ENCODE results near the gene MAP4. TPM values are rescaled to one million over a fixed set of nuclear protein-coding genes. Genes with fewer than 3 reads are reported as not detected.

Gene MAP4
- total and polyA plus RNA-seq, 2 of the 13 experiments (the other 11 are each of a cell fraction or from before 2014, with no cell fraction given) = 33.1 to 38.7 TPM

GRCh38 chr3:47824541-47825473 is 191.4 kb downstream of the MAP4 start (continued):
- TF ChIP-seq ATF4 (CRISPR knock-in tag; IDR thresholded peaks at IDR 0.05) = peak in 1 of 2 experiments; percentile 27; a peak in 1 of 4 replicates
- TF ChIP-seq MXI1 (IDR thresholded peaks at IDR 0.05; ENCODE audit: borderline replicate concordance, low read depth, low read length) = peak; percentile 78; the same call in 1 of the 3 replicates
- TF ChIP-seq ZFP36L2 (CRISPR knock-in tag; IDR thresholded peaks at IDR 0.05) = no peak
- no peak for TF ChIP-seq HNF4G (IDR thresholded peaks at IDR 0.05; ENCODE audit: borderline replicate concordance, low read depth, low read length)
- 0 out of 2 replicates have a peak, but pooled peaks have one; percentile 18 for TF ChIP-seq HNF4G (CRISPR knock-in tag; IDR thresholded peaks at IDR 0.05; ENCODE audit: borderline replicate concordance, low read depth)
- TF ChIP-seq, protein P1, sequence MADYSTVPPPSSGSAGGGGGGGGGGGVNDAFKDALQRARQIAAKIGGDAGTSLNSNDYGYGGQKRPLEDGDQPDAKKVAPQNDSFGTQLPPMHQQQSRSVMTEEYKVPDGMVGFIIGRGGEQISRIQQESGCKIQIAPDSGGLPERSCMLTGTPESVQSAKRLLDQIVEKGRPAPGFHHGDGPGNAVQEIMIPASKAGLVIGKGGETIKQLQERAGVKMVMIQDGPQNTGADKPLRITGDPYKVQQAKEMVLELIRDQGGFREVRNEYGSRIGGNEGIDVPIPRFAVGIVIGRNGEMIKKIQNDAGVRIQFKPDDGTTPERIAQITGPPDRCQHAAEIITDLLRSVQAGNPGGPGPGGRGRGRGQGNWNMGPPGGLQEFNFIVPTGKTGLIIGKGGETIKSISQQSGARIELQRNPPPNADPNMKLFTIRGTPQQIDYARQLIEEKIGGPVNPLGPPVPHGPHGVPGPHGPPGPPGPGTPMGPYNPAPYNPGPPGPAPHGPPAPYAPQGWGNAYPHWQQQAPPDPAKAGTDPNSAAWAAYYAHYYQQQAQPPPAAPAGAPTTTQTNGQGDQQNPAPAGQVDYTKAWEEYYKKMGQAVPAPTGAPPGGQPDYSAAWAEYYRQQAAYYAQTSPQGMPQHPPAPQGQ (CRISPR knock-in tag; IDR thresholded peaks at IDR 0.05; ENCODE audit: borderline replicate concordance) = no peak; the same call in 1 of the 2 replicates
- peak; percentile 55 for TF ChIP-seq BORCS8-MEF2B (CRISPR knock-in tag; IDR thresholded peaks at IDR 0.05)
- no peak for TF ChIP-seq ZC3H4 (CRISPR knock-in tag; IDR thresholded peaks at IDR 0.05; ENCODE audit: borderline replicate concordance)
- TF ChIP-seq MYC (CRISPR knock-in tag; IDR thresholded peaks at IDR 0.05; ENCODE audit: borderline replicate concordance) = peak; percentile 90
- peak; percentile 69; the same call in 1 of the 2 replicates for TF ChIP-seq ZNF746 (CRISPR knock-in tag; IDR thresholded peaks at IDR 0.05)
- no peak; the same call in 1 of the 2 replicates for TF ChIP-seq ZFP90 (CRISPR knock-in tag; IDR thresholded peaks at IDR 0.05; ENCODE audit: borderline replicate concordance)
- TF ChIP-seq MXD4 (CRISPR knock-in tag; IDR thresholded peaks at IDR 0.05) = peak; percentile 82
- no peak for TF ChIP-seq SETDB1 (CRISPR knock-in tag; IDR thresholded peaks at IDR 0.05; ENCODE audit: borderline replicate concordance)
- TF ChIP-seq NR2F6 (IDR thresholded peaks at IDR 0.05) = no peak
- TF ChIP-seq NR2F6 (CRISPR knock-in tag; IDR thresholded peaks at IDR 0.05) = peak; percentile 16; the same call in 1 of the 2 replicates
- TF ChIP-seq, protein P2, sequence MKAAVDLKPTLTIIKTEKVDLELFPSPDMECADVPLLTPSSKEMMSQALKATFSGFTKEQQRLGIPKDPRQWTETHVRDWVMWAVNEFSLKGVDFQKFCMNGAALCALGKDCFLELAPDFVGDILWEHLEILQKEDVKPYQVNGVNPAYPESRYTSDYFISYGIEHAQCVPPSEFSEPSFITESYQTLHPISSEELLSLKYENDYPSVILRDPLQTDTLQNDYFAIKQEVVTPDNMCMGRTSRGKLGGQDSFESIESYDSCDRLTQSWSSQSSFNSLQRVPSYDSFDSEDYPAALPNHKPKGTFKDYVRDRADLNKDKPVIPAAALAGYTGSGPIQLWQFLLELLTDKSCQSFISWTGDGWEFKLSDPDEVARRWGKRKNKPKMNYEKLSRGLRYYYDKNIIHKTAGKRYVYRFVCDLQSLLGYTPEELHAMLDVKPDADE (CRISPR knock-in tag; IDR thresholded peaks at IDR 0.05) = no peak
- TF ChIP-seq ZNF552 (CRISPR knock-in tag; IDR thresholded peaks at IDR 0.05; ENCODE audit: borderline replicate concordance) = no peak
- peak; percentile 87 for TF ChIP-seq TBX2 (CRISPR knock-in tag; IDR thresholded peaks at IDR 0.05; ENCODE audit: borderline replicate concordance)
- TF ChIP-seq HNF4A (CRISPR knock-in tag; IDR thresholded peaks at IDR 0.05) = no peak
- TF ChIP-seq, protein P3, sequence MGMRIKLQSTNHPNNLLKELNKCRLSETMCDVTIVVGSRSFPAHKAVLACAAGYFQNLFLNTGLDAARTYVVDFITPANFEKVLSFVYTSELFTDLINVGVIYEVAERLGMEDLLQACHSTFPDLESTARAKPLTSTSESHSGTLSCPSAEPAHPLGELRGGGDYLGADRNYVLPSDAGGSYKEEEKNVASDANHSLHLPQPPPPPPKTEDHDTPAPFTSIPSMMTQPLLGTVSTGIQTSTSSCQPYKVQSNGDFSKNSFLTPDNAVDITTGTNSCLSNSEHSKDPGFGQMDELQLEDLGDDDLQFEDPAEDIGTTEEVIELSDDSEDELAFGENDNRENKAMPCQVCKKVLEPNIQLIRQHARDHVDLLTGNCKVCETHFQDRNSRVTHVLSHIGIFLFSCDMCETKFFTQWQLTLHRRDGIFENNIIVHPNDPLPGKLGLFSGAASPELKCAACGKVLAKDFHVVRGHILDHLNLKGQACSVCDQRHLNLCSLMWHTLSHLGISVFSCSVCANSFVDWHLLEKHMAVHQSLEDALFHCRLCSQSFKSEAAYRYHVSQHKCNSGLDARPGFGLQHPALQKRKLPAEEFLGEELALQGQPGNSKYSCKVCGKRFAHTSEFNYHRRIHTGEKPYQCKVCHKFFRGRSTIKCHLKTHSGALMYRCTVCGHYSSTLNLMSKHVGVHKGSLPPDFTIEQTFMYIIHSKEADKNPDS (CRISPR knock-in tag; IDR thresholded peaks at IDR 0.05) = no peak
- peak; percentile 33; the same call in 1 of the 2 replicates for TF ChIP-seq HCFC1 (IDR thresholded peaks at IDR 0.05; ENCODE audit: low read depth, low read length)
- no peak for TF ChIP-seq ZNF282 (IDR thresholded peaks at IDR 0.05; ENCODE audit: partially characterized antibody)
- no peak for TF ChIP-seq FOXJ3 (CRISPR knock-in tag; IDR thresholded peaks at IDR 0.05; ENCODE audit: borderline replicate concordance)
- no peak for TF ChIP-seq ZKSCAN1 (IDR thresholded peaks at IDR 0.05; ENCODE audit: low read length)
